ENCODE results near the gene DPY19L1.

GRCh38 chr7:35037211-35037525 is at the start of gene DPY19L1:
- TF ChIP-seq POLR2AphosphoS5 (IDR thresholded peaks at IDR 0.05; ENCODE audit: low read depth, low read length) (no peak), TAF1 (IDR thresholded peaks at IDR 0.05; ENCODE audit: borderline replicate concordance, low read depth, low read length) (no peak)
